GM12891 (cell line): ENCODE data around the gene RIMBP2.
A peak's percentile ranks its signal among the peaks of the same experiment; 100 is the strongest.

ENCODE experiments used
- DNase-seq: peaks from one replicate; pipeline ENCODE4 v3.0.0; 2011; ENCODE audit warnings: low spot score; ENCODE audit not compliant: insufficient read length
- FAIRE-seq: peaks from 2 replicates; lab custom pipeline; 2011; peaks lifted over from hg19 to GRCh38; lab: Jason Lieb, UNC
- PAX5 ChIP-seq: IDR thresholded peaks from 2 replicates; pipeline ENCODE4 v1.6.1; 2011; ENCODE audit warnings: low read length, moderate library complexity, mild to moderate bottlenecking; ENCODE audit not compliant: insufficient read depth, severe bottlenecking
- POLR2A ChIP-seq: IDR thresholded peaks from 2 replicates; pipeline ENCODE4 v1.6.1; 2011; ENCODE audit warnings: low read depth, low read length, control low read depth
- POLR2AphosphoS5 ChIP-seq: IDR thresholded peaks from 2 replicates; pipeline ENCODE4 v1.6.1; 2011; ENCODE audit warnings: low read depth, low read length, control low read depth
- POU2F2 ChIP-seq: IDR thresholded peaks from 2 replicates; pipeline ENCODE4 v1.6.1; 2011; ENCODE audit warnings: low read depth, mild to moderate bottlenecking, control low read depth, low read length, moderate library complexity
- SPI1 ChIP-seq: IDR thresholded peaks from 2 replicates; pipeline ENCODE4 v1.6.1; 2011; ENCODE audit warnings: low read depth, low read length, control low read depth
- TAF1 ChIP-seq: IDR thresholded peaks from 2 replicates; pipeline ENCODE4 v1.6.1; 2011; ENCODE audit warnings: low read depth, low read length, control low read depth

Gene RIMBP2

GRCh38 chr12:130460611-130461446 is 255.3 kb downstream of the RIMBP2 start:
- FAIRE-seq, result no peak
- TF ChIP-seq SPI1 (no peak), POLR2A (no peak), POLR2AphosphoS5 (no peak), TAF1 (no peak), POU2F2 (no peak), PAX5 (no peak)
- DNase-seq, result no peak

- FAIRE-seq, result no peak
- TF ChIP-seq POLR2A, result no peak
- no peak for TF ChIP-seq POU2F2
- TF ChIP-seq SPI1, result no peak
- no peak for TF ChIP-seq POLR2AphosphoS5
- no peak for TF ChIP-seq TAF1
- TF ChIP-seq PAX5, result no peak
- no peak for DNase-seq
Observed at GRCh38 chr12:130459916-130460315, 256.2 kb downstream of the RIMBP2 start.

- TF ChIP-seq PAX5 (no peak), POLR2A (no peak), POU2F2 (no peak), SPI1 (no peak), POLR2AphosphoS5 (no peak), TAF1 (no peak)
- FAIRE-seq (no peak), DNase-seq (no peak)
Observed at GRCh38 chr12:130458341-130458740, 257.8 kb downstream of the RIMBP2 start.

GRCh38 chr12:130457215-130457614 is 258.9 kb downstream of the RIMBP2 start:
- peak; percentile 73 for DNase-seq
- TF ChIP-seq TAF1 (no peak), SPI1 (no peak), POU2F2 (no peak), PAX5 (no peak), POLR2A (no peak), POLR2AphosphoS5 (no peak)
- FAIRE-seq, result no peak

- TF ChIP-seq SPI1 (no peak), PAX5 (no peak), TAF1 (no peak), POU2F2 (no peak), POLR2A (no peak), POLR2AphosphoS5 (no peak)
- no peak for FAIRE-seq
- DNase-seq, result no peak
Observed at GRCh38 chr12:130456375-130457199, 259.5 kb downstream of the RIMBP2 start.

GRCh38 chr12:130455161-130455560 is 260.9 kb downstream of the RIMBP2 start:
- FAIRE-seq, result no peak

GRCh38 chr12:130454296-130454695 is 261.8 kb downstream of the RIMBP2 start:
- no peak for TF ChIP-seq TAF1
- TF ChIP-seq SPI1, result no peak
- no peak for TF ChIP-seq POU2F2
- FAIRE-seq, result no peak
- no peak for DNase-seq

More at GRCh38 chr12:130455161-130455560, 260.9 kb downstream of the RIMBP2 start:
- TF ChIP-seq POLR2A (no peak), TAF1 (no peak), POU2F2 (no peak), SPI1 (no peak), PAX5 (no peak), POLR2AphosphoS5 (no peak)
- DNase-seq, result no peak

GRCh38 chr12:130452546-130452945 is 263.6 kb downstream of the RIMBP2 start:
- no peak for FAIRE-seq
- TF ChIP-seq POLR2A, result no peak
- no peak for DNase-seq

- DNase-seq, result no peak
- TF ChIP-seq POLR2A, result no peak
- TF ChIP-seq PAX5, result no peak
- no peak for TF ChIP-seq POLR2AphosphoS5
- TF ChIP-seq SPI1, result no peak
- no peak for TF ChIP-seq TAF1
- no peak for TF ChIP-seq POU2F2
- FAIRE-seq, result no peak
Observed at GRCh38 chr12:130451001-130451930, 264.8 kb downstream of the RIMBP2 start.
